HG03064 (cell line): ENCODE measurements around the gene RTN4R.

Experiments used
- ATAC-seq: cut with Tn5 transposase; IDR thresholded peaks from one replicate; pipeline ENCODE4 v1.9.1; 2021; ENCODE audit warnings: low read depth; ENCODE audit not compliant: unreplicated experiment

Gene RTN4R

GRCh38 chr22:20258584-20259326, 9.4 kb downstream of the RTN4R start:
- no peak for ATAC-seq

GRCh38 chr22:20258021-20258299, 10.2 kb downstream of the RTN4R start:
- no peak for ATAC-seq

GRCh38 chr22:20257212-20258020, 10.7 kb downstream of the RTN4R start:
- no peak for ATAC-seq

- ATAC-seq: no peak
These were observed 11.4 kb downstream of the RTN4R start for GRCh38 chr22:20256551-20257211.

GRCh38 chr22:20256027-20256426, 12.1 kb downstream of the RTN4R start:
- ATAC-seq: no peak

GRCh38 chr22:20254975-20255946, 12.9 kb downstream of the RTN4R start:
- no peak for ATAC-seq

GRCh38 chr22:20253161-20253560, 15.0 kb downstream of the RTN4R start:
- ATAC-seq: no peak

- ATAC-seq: no peak
These were observed 16.1 kb downstream of the RTN4R start for GRCh38 chr22:20251981-20252380.

GRCh38 chr22:20251491-20251890, 16.6 kb downstream of the RTN4R start:
- ATAC-seq: no peak

- ATAC-seq: no peak
These were observed 18.2 kb downstream of the RTN4R start for GRCh38 chr22:20249797-20250354.

- no peak for ATAC-seq
These were observed 19.6 kb downstream of the RTN4R start for GRCh38 chr22:20248461-20248978.

GRCh38 chr22:20247608-20248171, 20.4 kb downstream of the RTN4R start:
- ATAC-seq: no peak

- no peak for ATAC-seq
These were observed 21.1 kb downstream of the RTN4R start for GRCh38 chr22:20247010-20247505.

- ATAC-seq: no peak
These were observed 21.6 kb downstream of the RTN4R start for GRCh38 chr22:20246368-20247009.

- no peak for ATAC-seq
These were observed 22.3 kb downstream of the RTN4R start for GRCh38 chr22:20245577-20246367.

GRCh38 chr22:20244691-20245576, 23.2 kb downstream of the RTN4R start:
- no peak for ATAC-seq

GRCh38 chr22:20244250-20244648, 23.9 kb downstream of the RTN4R start:
- no peak for ATAC-seq
